B cell (primary cell): Measurements from ENCODE around the gene HBQ1.

ENCODE experiments used
- CTCF ChIP-seq: fragments of 200-600 bp; IDR thresholded peaks from one replicate; pipeline ENCODE4 v1.8.0; 2022; ENCODE audit warnings: antibody characterized with exemption, mild to moderate bottlenecking
- EZH2 ChIP-seq: IDR thresholded peaks from 2 replicates; pipeline ENCODE4 v1.6.1; 2012; ENCODE audit warnings: borderline replicate concordance, low read depth, mild to moderate bottlenecking, moderate library complexity, low read length; ENCODE audit not compliant: insufficient read depth, poor library complexity, severe bottlenecking

DNA sequence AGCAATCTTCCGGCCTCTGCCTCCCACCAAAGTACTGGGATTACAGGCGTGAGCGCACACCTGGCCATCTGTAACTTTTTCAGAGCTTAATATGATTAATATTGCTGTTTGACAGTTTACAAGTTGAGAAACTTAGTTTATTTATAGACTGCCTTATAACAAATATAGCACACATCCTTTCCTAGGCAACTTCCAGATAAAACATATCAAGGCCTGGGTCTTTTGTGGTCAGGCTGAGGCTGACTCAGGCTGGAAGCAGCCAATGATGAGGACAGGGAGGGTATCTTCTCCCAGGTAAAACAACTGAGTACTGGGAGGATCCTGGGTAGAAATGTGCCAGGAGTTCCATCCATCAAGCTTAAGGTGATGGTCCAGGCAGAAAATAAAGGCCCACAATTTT is 32.7 kb downstream of the HBQ1 start:
- TF ChIP-seq CTCF (no peak), EZH2 (no peak)
